Endodermal cell (in vitro differentiated cells): ENCODE data around the gene EDN1. TPM values are rescaled to one million over a fixed set of nuclear protein-coding genes. Genes with fewer than 3 reads are reported as not detected.

Experiments
- DNase-seq: peaks from one replicate; pipeline ENCODE4 v3.0.0-alpha.2; 2017
- H3K27ac ChIP-seq: 2 replicates; pipeline ENCODE4 v1.5.1; 2013; ENCODE audit warnings: mild to moderate bottlenecking, low read depth, low read length, moderate library complexity
- H3K27me3 ChIP-seq: 2 replicates; pipeline ENCODE4 v1.6.1; 2013; ENCODE audit warnings: mild to moderate bottlenecking, low read length, moderate library complexity; ENCODE audit not compliant: insufficient read depth, control insufficient read depth, poor library complexity, severe bottlenecking
- H3K36me3 ChIP-seq: 2 replicates; pipeline ENCODE4 v1.7.0; 2013; ENCODE audit warnings: mild to moderate bottlenecking, low read length, moderate library complexity; ENCODE audit not compliant: control insufficient read depth, insufficient read depth
- H3K4me1 ChIP-seq: one replicate; pipeline ENCODE4 v1.7.0; 2013; ENCODE audit warnings: low read length; ENCODE audit not compliant: control insufficient read depth, insufficient read depth
- H3K4me3 ChIP-seq: 2 replicates; pipeline ENCODE4 v1.5.1; 2013; ENCODE audit warnings: mild to moderate bottlenecking, low read length, moderate library complexity
- H3K9ac ChIP-seq: 2 replicates; pipeline ENCODE4 v1.6.1; 2013; ENCODE audit warnings: mild to moderate bottlenecking, low read length, moderate library complexity; ENCODE audit not compliant: poor library complexity, severe bottlenecking; ENCODE audit errors: extremely low read depth
- H3K9me3 ChIP-seq: 2 replicates; pipeline ENCODE4 v1.6.1; 2013; ENCODE audit warnings: mild to moderate bottlenecking, low read length, moderate library complexity; ENCODE audit not compliant: control insufficient read depth
- H3K27ac Mint-ChIP-seq: 2 replicates; pipeline ENCODE4 v1.8.0; 2020; ENCODE audit warnings: mixed read lengths
- H3K27me3 Mint-ChIP-seq: 2 replicates; pipeline ENCODE4 v1.8.0; 2021; ENCODE audit warnings: mild to moderate bottlenecking, mixed read lengths; ENCODE audit not compliant: insufficient read depth
- H3K36me3 Mint-ChIP-seq: 2 replicates; pipeline ENCODE4 v1.8.0; 2020; ENCODE audit warnings: low read depth, mixed read lengths
- H3K4me1 Mint-ChIP-seq: 2 replicates; pipeline ENCODE4 v1.8.0; 2020; ENCODE audit warnings: mixed read lengths
- H3K4me3 Mint-ChIP-seq: 2 replicates; pipeline ENCODE4 v1.8.0; 2020; ENCODE audit warnings: mild to moderate bottlenecking, moderate library complexity, mixed read lengths
- H3K9me3 Mint-ChIP-seq: 2 replicates; pipeline ENCODE4 v1.8.0; 2020; ENCODE audit warnings: mild to moderate bottlenecking, mixed read lengths
- CTCF ChIP-seq: fragments of 200-600 bp; sonication (generic); conservative IDR thresholded peaks from 2 replicates; pipeline ENCODE4 v1.5.0; 2021; ENCODE audit warnings: antibody characterized with exemption, mild to moderate bottlenecking
- WGBS, 2 experiments: methylation state at CpG; one replicate each; pipeline versions ENCODE4 v1.1.5 to v1.1.7; 2013; ENCODE audit warnings: missing lambda C conversion rate in 2 of 2, mixed read lengths in 1 of 2; ENCODE audit not compliant: insufficient coverage in 1 of 2, insufficient read length in 1 of 2; 5-methylcytosine and 5-hydroxymethylcytosine counted together
- total RNA-seq, 2 donors: library from RNA; stranded (reverse); fragmentation: NEBNext Ultra II Directional in 1 of 2; extraction: Animal tissue kit (Norgen Biotek cat#: 25700) in 1 of 2; gene quantifications; 2 replicates in 1 of 2; 3 replicates in 1 of 2; pipeline ENCODE4 v1.2.1, GENCODE V29; 2021

Gene EDN1
- total RNA-seq, 2 donors from 2014 or later = 0.27 to 0.46 TPM

DNA sequence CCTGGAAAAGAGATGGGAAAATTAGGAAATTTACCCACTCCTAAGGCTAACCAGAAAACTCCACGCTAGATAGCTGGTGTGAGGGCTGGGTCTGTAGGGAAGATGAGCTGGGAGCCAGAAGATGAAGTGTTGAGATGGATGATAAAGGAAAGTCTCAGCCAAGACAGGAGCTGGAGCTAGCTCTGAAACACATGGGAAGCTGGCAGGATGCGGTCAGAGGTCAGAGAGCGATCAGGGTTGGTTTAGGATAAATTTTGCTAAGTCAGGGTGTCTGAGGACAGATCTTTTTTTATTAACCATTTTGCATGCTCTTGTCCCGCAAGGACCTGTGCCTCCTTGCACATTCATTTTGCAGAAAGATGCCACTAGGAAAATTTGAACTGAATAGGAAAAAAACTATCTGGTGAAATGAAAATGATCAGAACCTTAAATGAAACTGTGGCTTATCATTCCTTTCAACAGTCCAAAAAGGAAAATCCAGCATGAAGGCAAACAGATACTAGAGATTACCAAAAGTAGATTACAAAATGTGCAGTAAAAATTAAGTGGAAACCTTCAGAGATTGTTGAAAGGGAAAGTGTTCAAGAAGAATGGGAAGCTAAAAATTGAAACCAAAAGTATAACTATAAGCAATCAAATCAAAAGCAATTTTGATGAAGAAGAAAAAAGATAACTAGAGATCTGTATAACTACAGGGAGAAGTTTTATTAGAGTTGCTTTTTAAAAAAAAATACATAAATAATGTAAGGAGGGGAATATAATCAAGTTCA, 10.7 kb upstream of the EDN1 start:
- DNase-seq = no peak
- no peak overlapping the region for H3K27ac Mint-ChIP-seq
- peaks cover 16% of the 10 kb centered on the region for H3K27me3 Mint-ChIP-seq
- Histone ChIP-seq H3K27ac (no peak overlapping the region), H3K27me3 (no peaks in the 10 kb centered on the region), H3K9ac (no peak overlapping the region), H3K4me1 (no peaks in the 10 kb centered on the region), H3K4me3 (no peak overlapping the region), H3K9me3 (no peaks in the 10 kb centered on the region), H3K36me3 (no peaks in the 10 kb centered on the region)
- H3K4me1 Mint-ChIP-seq = no peaks in the 10 kb centered on the region
- no peak overlapping the region for H3K4me3 Mint-ChIP-seq
- TF ChIP-seq CTCF = no peak
- no peaks in the 10 kb centered on the region for H3K36me3 Mint-ChIP-seq
- no peaks in the 10 kb centered on the region for H3K9me3 Mint-ChIP-seq
- 90 to 97% methylated on average over 2 to 4 of the region's 4 CpGs for WGBS, 2 experiments

DNA sequence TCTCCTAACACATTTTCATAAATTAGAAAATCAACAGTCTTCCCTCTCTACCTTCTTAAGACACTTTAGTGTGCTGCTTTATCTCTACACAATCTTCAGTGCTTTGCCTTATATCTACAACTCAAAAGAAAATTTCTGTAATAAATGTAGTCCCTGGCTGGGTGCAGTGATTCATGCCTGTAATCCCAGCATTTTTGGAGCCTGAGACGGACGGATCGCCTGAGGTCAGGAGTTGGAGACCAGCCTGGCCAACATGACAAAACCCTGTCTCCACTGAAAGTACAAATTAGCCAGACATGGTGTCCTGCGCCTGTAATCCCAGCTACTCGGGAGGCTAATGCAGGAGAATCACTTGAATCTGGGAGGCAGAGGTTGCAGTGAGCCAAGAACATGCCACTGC, 9.7 kb upstream of the EDN1 start:
- peaks cover 16% of the 10 kb centered on the region for H3K27me3 Mint-ChIP-seq
- Histone ChIP-seq H3K4me3 (no peak overlapping the region), H3K36me3 (no peaks in the 10 kb centered on the region), H3K27me3 (no peaks in the 10 kb centered on the region), H3K4me1 (no peaks in the 10 kb centered on the region), H3K9me3 (no peaks in the 10 kb centered on the region), H3K9ac (no peak overlapping the region), H3K27ac (no peak overlapping the region)
- no peaks in the 10 kb centered on the region for H3K9me3 Mint-ChIP-seq
- WGBS, 2 experiments = 94 to 100% methylated on average over 5 of the region's 5 CpGs
- no peaks in the 10 kb centered on the region for H3K4me1 Mint-ChIP-seq
- no peaks in the 10 kb centered on the region for H3K36me3 Mint-ChIP-seq
- no peak overlapping the region for H3K4me3 Mint-ChIP-seq
- no peak overlapping the region for H3K27ac Mint-ChIP-seq
- DNase-seq = no peak
- TF ChIP-seq CTCF = no peak

DNA sequence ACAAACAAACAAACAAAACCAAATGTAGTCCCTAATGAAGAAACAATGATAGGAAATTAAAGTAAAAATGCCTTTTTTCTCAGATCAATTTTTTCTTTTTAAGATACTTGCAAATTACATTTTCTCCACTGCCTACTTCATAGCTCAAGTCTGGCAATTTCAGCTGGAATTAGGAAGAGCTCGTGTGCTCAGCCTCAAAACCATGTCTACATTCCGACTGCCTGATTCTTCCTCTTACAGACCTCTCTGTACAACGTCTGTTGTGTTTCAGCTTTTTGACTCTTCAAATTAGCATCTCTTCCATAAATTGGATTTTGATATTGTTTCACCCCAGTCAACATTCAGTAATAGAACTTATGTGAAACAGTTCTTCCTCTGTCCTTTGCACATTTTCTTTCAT, 9.3 kb upstream of the EDN1 start:
- no peak overlapping the region for H3K27ac Mint-ChIP-seq

More for the DNA sequence above, 9.3 kb upstream of the EDN1 start:
- Histone ChIP-seq H3K27me3 (no peaks in the 10 kb centered on the region), H3K4me3 (no peak overlapping the region), H3K9me3 (no peaks in the 10 kb centered on the region), H3K36me3 (no peaks in the 10 kb centered on the region), H3K4me1 (no peaks in the 10 kb centered on the region), H3K27ac (no peak overlapping the region), H3K9ac (no peak overlapping the region)
- Mint-ChIP-seq H3K9me3 (no peaks in the 10 kb centered on the region), H3K27me3 (peaks cover 16% of the 10 kb centered on the region), H3K4me3 (no peak overlapping the region), H3K4me1 (no peaks in the 10 kb centered on the region), H3K36me3 (no peaks in the 10 kb centered on the region)
- TF ChIP-seq CTCF = no peak
- no peak for DNase-seq
- 85 to 92% methylated on average over 3 of the region's 3 CpGs for WGBS, 2 experiments
